Heart left ventricle (tissue), 13 donors: ENCODE measurements around the gene RND1.

Experiments
- CTCF ChIP-seq, 12 donors: fragments of 200-600 bp; sonication (generic) in 4 of 12; IDR thresholded peaks; one replicate each; pipeline versions ENCODE4 v1.5.0 to v1.8.0; 2018 to 2022; ENCODE audit warnings: antibody characterized with exemption in 12 of 12, mild to moderate bottlenecking in 5 of 12
- POLR2A ChIP-seq, 2 donors: fragments of 450-650 bp; IDR thresholded peaks; one replicate each; pipeline ENCODE4 v1.6.1; 2017; ENCODE audit warnings: antibody characterized with exemption in 2 of 2, mild to moderate bottlenecking in 2 of 2, moderate library complexity in 2 of 2
- donor health status: ischemic (EF 13 %, LVEDD 7.1; RV severe dilation, severe dysfunction).
- donor health status: DM: no; HTN: yes; CAD: no.
- donor health status: DM: no; HTN: no; CAD: no.
- donor health status: ischemic (EF 25% LVEDD 6.9; RV normal size, moderate dysfunction).
- donor health status: ischemic (EF 25% LVEDD 5.7; RV mildly dilated, moderate dysfunction).
- donor health status: ischemic (EF 35%, LVEDD 5.7; RV mildly dilated, moderate dysfunction).
- donor health status: nonischemic (EF 11% LVEDD 7.7; RV severe dilation, severe dysfunction).
- donor health status: DM: yes; HTN: yes; CAD: no.
- donor health status: PGD.
- donor health status: ischemic (EF 29% LVEDD 5.4; RV normal size, mild dysfunction).
- donor health status: nonischemic (EF 23%, LVEDD 6.1; RV moderate dilation, normal function).

DNA sequence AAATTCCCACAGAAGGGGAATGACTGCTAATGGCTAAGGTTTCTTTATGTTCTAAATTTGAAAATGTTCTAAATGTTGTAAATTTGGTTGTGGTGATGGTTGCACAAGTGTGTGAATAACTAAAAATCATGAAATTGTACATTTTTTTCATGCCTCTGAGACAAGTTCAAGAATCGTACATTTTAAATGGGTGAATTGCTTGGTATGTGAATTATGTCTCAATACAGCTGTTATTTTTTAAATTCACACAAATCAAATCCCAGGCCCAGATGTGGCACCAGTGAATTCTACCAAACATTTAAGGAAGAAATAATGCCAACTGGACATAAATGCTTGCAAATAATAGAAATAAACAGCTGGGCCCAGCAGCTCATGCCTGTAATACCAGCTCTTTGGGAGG, 28.6 kb upstream of the RND1 start:
- TF ChIP-seq CTCF (IDR thresholded peaks at IDR 0.05) (no peak), POLR2A (IDR thresholded peaks at IDR 0.05) (no peak)
